Ishikawa (cell line): ENCODE measurements around the gene RNF181.

Source experiments
- CEBPB ChIP-seq: IDR thresholded peaks from 2 replicates; pipeline ENCODE4 v1.6.1; 2012
- CREB1 ChIP-seq: IDR thresholded peaks from 2 replicates; pipeline ENCODE4 v1.6.1; 2012; ENCODE audit warnings: low read depth
- EGR1 ChIP-seq: IDR thresholded peaks from 2 replicates; pipeline ENCODE4 v1.6.1; 2012
- EP300 ChIP-seq: IDR thresholded peaks from 2 replicates; pipeline ENCODE4 v1.6.1; 2012; ENCODE audit warnings: borderline replicate concordance
- FOXM1 ChIP-seq: IDR thresholded peaks from 2 replicates; pipeline ENCODE4 v1.6.1; 2012; ENCODE audit warnings: low read depth, borderline replicate concordance
- NFIC ChIP-seq: IDR thresholded peaks from 2 replicates; pipeline ENCODE4 v1.6.1; 2012
- RAD21 ChIP-seq: IDR thresholded peaks from 2 replicates; pipeline ENCODE4 v1.6.1; 2012; ENCODE audit warnings: low read depth
- TAF1 ChIP-seq: IDR thresholded peaks from 2 replicates; pipeline ENCODE4 v1.6.1; 2012; ENCODE audit warnings: low read depth, mild to moderate bottlenecking
- TCF12 ChIP-seq: IDR thresholded peaks from 2 replicates; pipeline ENCODE4 v1.6.1; 2012; ENCODE audit warnings: low read depth
- TEAD4 ChIP-seq: IDR thresholded peaks from 2 replicates; pipeline ENCODE4 v1.6.1; 2012
- YY1 ChIP-seq: IDR thresholded peaks from 2 replicates; pipeline ENCODE4 v1.6.1; 2012; ENCODE audit warnings: low read depth
- ZBTB7A ChIP-seq: IDR thresholded peaks from 2 replicates; pipeline ENCODE4 v1.6.1; 2012; ENCODE audit warnings: low read depth
- TF ChIP-seq, protein P1 (sequence below): IDR thresholded peaks from 2 replicates; pipeline ENCODE4 v1.6.1; 2012; ENCODE audit warnings: low read depth, mild to moderate bottlenecking
- TF ChIP-seq, protein P2 (sequence below): IDR thresholded peaks from 2 replicates; pipeline ENCODE4 v1.6.1; 2012

The RNF181 gene

DNA sequence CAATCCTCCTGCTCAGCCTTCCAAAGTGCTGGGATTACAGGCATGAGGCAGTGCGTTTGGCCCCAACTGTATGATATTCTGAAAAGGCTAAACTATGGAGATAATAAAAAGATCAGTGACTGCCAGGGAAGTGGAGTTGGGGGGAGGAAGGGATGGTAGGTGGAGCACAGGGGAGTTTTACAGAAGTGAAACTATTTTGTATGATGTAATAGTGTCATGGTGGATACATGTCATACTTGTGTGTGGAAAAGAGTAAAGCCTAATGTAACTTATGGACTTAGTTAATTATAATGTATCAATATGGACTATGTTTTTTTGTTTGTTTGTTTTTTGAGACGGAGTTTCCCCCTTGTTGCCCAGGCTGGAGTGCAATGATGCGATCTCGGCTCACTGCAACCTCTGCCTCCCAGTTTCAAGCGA, 31.4 kb upstream of the RNF181 start:
- TF ChIP-seq ZBTB7A (no peak), EP300 (no peak), TAF1 (no peak), RAD21 (no peak), NFIC (no peak)

DNA sequence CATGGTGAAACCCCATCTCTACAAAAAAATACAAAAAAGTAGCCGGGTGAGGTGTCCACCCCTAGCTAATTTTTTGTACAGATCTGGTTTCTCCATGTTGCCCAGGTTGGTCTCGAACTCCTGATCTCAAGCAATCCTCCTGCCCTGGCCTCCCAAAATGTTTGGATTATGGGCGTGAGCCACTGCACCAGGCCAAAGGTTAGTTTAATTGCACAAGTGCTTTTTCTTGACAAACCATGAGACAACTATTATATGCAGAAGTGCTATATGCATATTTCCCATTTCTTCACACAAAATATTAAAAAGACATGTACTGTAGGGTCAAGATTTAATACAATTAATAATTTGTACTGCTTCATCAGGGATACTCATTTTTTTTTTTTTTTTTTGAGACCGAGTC, 29.3 kb upstream of the RNF181 start:
- TF ChIP-seq TCF12 (no peak), EP300 (no peak), FOXM1 (no peak), YY1 (no peak)

DNA sequence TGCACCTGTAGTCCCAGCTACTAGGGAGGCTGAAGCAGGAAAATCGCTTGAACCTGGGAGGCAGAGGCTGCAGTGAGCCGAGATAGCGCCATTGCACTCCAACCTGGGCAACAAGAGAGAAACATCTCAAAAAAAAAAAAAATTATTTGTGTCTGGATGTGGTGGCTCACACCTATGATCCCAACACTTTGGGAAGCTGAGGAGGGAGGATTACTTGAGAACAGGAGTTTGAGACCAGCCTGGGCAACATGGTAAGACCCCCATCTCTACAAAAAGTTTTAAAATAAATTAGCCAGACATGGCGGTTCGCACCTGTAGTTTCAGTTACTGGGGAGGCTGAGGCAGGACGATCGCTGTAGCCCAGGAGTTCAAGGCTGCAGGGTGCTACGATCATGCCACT, 19.8 kb upstream of the RNF181 start:
- TF ChIP-seq TAF1 (no peak), FOXM1 (no peak), TCF12 (no peak), CEBPB (no peak), RAD21 (no peak), EP300 (no peak), CREB1 (no peak), ZBTB7A (no peak)
- TF ChIP-seq, protein P1, sequence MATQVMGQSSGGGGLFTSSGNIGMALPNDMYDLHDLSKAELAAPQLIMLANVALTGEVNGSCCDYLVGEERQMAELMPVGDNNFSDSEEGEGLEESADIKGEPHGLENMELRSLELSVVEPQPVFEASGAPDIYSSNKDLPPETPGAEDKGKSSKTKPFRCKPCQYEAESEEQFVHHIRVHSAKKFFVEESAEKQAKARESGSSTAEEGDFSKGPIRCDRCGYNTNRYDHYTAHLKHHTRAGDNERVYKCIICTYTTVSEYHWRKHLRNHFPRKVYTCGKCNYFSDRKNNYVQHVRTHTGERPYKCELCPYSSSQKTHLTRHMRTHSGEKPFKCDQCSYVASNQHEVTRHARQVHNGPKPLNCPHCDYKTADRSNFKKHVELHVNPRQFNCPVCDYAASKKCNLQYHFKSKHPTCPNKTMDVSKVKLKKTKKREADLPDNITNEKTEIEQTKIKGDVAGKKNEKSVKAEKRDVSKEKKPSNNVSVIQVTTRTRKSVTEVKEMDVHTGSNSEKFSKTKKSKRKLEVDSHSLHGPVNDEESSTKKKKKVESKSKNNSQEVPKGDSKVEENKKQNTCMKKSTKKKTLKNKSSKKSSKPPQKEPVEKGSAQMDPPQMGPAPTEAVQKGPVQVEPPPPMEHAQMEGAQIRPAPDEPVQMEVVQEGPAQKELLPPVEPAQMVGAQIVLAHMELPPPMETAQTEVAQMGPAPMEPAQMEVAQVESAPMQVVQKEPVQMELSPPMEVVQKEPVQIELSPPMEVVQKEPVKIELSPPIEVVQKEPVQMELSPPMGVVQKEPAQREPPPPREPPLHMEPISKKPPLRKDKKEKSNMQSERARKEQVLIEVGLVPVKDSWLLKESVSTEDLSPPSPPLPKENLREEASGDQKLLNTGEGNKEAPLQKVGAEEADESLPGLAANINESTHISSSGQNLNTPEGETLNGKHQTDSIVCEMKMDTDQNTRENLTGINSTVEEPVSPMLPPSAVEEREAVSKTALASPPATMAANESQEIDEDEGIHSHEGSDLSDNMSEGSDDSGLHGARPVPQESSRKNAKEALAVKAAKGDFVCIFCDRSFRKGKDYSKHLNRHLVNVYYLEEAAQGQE = no peak
- TF ChIP-seq, protein P2, sequence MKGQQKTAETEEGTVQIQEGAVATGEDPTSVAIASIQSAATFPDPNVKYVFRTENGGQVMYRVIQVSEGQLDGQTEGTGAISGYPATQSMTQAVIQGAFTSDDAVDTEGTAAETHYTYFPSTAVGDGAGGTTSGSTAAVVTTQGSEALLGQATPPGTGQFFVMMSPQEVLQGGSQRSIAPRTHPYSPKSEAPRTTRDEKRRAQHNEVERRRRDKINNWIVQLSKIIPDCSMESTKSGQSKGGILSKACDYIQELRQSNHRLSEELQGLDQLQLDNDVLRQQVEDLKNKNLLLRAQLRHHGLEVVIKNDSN = no peak

DNA sequence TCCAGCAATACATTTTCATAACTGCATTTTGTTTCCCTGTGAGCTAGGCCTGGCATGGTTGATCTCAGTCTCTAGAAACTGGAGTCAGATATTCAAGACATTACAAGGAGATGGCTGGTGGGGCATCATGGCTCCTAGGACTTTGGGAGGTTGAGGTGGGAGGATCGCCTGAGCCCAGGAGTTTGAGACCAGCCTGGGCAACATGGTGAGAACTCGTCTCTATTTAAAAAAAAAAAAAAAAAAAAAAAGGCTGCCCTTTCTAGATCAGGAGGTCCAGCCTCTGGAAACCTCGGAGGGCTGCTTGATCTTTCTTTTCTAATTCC, 18.5 kb upstream of the RNF181 start:
- TF ChIP-seq FOXM1 = no peak
- no peak for TF ChIP-seq CREB1
- no peak for TF ChIP-seq TCF12

DNA sequence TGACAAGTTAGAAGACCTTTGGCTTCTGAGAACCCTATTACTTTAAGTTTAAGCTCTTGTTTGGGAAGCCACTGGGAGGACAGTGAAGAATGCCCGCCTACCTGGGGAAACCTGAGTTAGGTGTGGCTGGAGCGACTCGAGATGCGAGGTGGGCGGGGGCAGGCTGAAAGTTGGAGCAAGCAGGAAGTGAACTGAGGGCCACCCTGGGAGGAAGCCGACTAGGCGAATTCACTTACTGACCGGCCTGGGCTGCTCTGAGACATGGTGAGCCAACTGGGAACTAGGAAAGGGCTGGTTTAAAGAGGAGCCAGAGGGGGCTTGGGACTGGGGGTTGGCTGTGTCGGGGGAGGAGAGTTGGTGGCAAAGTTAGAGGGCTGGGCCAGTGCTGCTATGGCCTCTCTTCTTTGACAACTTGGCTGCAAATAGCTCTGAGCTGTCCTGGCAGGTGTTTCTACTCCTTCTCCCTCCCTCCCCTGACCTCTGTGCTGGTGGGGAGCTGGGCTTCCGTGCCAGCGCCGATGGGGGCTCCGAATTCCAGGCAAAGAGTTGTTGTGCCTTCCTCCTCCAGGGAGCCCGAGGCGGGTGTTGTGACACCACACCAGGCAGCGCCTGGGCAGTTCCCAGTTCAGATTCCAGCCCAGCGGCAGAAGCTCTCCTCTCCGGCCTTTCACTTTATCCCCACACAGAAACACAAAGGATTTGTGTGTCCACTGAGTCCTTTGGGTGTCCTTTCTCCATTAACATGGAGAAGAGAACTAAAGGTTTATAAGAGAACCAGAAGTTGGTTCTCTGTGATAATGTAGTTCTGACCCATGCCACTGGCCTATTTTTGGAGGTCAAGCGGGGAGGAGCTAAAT, 17.9 kb upstream of the RNF181 start, which contains the start of gene VAMP8:
Gene VAMP8 (plus strand): TSS at position 201 of the 857 bp plus-strand sequence. CDS start 61 bp downstream, at position 262.
- TF ChIP-seq EGR1 (no peak), TCF12 (no peak), CEBPB (no peak), FOXM1 (no peak), TEAD4 (no peak), TAF1 (no peak), CREB1 (no peak), ZBTB7A (no peak)
- TF ChIP-seq, protein P2 = no peak
- TF ChIP-seq, protein P1 = no peak

DNA sequence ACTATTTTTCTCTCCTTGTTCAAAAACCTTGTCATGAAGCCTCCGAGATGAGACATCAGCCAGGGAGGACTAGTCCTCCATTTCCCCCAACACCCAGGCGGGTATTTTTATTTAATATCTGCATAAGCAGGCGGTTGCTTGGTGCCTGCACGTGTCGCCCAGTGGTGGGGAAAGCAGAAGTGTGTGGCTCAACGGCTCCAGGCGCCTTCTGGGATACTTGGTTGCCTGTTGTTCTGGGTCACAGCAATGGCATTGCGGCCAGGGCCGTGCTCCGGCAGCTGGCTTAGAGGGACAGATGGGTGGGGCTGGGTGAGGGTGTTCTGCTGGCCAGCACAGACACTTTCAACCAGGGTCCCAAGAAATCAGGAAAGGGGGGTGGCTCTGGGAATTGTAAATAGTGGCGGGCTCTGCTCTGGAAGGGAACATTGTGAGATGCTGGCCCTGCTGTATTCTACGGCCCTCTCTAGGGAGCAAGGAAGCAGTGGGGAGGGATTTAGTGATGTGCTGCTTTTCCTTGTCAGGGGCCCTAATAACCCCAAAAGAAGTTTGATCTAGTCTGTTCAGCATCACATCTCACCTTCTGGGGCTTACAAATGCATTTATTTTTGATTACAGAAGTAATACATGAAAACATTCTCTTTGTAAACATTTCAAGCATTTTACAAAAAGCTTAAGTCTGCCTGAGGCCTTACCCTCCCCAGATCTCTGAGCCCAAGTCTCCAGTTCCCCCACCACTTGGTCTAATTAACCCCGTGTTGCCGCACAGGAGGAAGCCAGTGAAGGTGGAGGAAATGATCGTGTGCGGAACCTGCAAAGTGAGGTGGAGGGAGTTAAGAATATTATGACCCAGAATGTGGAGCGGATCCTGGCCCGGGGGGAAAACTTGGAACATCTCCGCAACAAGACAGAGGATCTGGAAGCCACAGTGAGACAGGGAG, 17.0 kb upstream of the RNF181 start:
- no peak for TF ChIP-seq YY1
- TF ChIP-seq TAF1 = no peak
- no peak for TF ChIP-seq RAD21
- TF ChIP-seq EP300 = no peak
- TF ChIP-seq, protein P1 = no peak
- no peak for TF ChIP-seq CREB1
- TF ChIP-seq, protein P2 = no peak
- TF ChIP-seq ZBTB7A = no peak
- no peak for TF ChIP-seq TCF12
- no peak for TF ChIP-seq NFIC
- no peak for TF ChIP-seq EGR1
- TF ChIP-seq CEBPB = no peak
